ENCODE results near the gene SLC36A4. TPM values are rescaled to one million over a fixed set of nuclear protein-coding genes. Genes with fewer than 3 reads are reported as not detected.

The SLC36A4 gene
- total and polyA plus RNA-seq, 2 of the 13 experiments (the other 11 are each of a cell fraction or from before 2014, with no cell fraction given), result 7.3 to 9.5 TPM

DNA sequence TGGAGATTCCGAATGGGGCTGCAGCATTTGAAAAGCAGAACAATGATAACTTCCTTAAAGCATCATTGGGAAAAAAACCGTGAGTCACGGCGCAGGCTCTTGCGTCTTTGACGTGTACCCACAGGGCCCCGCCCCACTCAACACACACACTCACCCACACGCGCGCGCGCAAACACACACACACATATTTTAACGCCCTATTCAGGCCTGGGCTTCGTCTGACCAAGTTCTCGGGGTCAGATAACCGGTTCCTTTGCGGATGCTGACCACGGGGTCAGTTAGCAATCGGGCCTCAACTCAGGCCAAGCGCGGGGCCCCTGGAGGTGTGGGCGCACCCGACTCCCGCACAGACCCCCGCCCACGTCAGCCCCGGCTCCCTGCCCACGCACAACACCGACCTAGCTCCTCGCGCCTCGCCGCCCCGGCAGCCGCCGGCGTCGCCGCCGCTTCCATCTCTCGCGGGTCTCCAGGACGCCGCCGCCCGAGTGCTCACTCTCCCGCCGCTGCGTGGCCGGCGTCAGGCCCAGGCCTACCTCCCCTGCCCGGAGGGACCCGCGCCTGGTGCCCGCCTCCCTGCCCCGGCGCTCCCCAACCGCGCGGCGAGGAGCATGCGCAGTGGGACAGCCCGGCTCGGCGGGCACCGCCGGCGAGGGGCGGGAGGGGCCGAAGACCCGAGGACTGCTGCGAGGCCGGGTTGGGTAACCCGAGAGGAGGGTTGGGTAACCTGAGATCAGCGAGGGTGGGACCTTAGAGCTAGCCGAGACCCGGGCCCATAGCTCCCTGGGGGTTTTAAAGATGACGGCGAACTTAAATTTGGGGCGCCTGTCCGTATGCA lies at the start of gene SLC36A4 (continued):
- peak; percentile 75 for TF ChIP-seq ZNF30 (CRISPR knock-in tag; IDR thresholded peaks at IDR 0.05)
- TF ChIP-seq MTF1 (CRISPR knock-in tag; IDR thresholded peaks at IDR 0.05), result 0 out of 2 replicates have a peak, but pooled peaks have one; percentile 11
- 0 out of 2 replicates have a peak, but pooled peaks have one; percentile 38 for TF ChIP-seq ZNF878 (CRISPR knock-in tag; IDR thresholded peaks at IDR 0.05)
- peak; percentile 96 for TF ChIP-seq CEBPB (IDR thresholded peaks at IDR 0.05; ENCODE audit: borderline replicate concordance, low read depth, low read length)
- TF ChIP-seq ZIK1 (CRISPR knock-in tag; IDR thresholded peaks at IDR 0.05; ENCODE audit: borderline replicate concordance, low read depth), result no peak
- TF ChIP-seq FOXJ3 (CRISPR knock-in tag; IDR thresholded peaks at IDR 0.05; ENCODE audit: borderline replicate concordance), result no peak
- TF ChIP-seq ARNTL (CRISPR knock-in tag; IDR thresholded peaks at IDR 0.05), result no peak
- peak; percentile 76; the same call in 1 of the 2 replicates for TF ChIP-seq ZNF441 (CRISPR knock-in tag; IDR thresholded peaks at IDR 0.05; ENCODE audit: borderline replicate concordance)
- TF ChIP-seq ZMYM2 (CRISPR knock-in tag; IDR thresholded peaks at IDR 0.05), result no peak
- no peak for TF ChIP-seq ZNF292 (CRISPR knock-in tag; IDR thresholded peaks at IDR 0.05; ENCODE audit: borderline replicate concordance, low read depth)
- peak; percentile 85; the same call in 1 of the 2 replicates for TF ChIP-seq ZNF674 (CRISPR knock-in tag; IDR thresholded peaks at IDR 0.05; ENCODE audit: low read depth)
- no peak for TF ChIP-seq ZNF24 (IDR thresholded peaks at IDR 0.05)
- TF ChIP-seq KDM5A (IDR thresholded peaks at IDR 0.05; ENCODE audit: borderline replicate concordance, low read length), result no peak
- TF ChIP-seq HDAC1 (CRISPR knock-in tag; IDR thresholded peaks at IDR 0.05), result peak; percentile 85
- peak; percentile 88 for TF ChIP-seq YEATS4 (CRISPR knock-in tag; IDR thresholded peaks at IDR 0.05; ENCODE audit: borderline replicate concordance)
- TF ChIP-seq, protein P1, sequence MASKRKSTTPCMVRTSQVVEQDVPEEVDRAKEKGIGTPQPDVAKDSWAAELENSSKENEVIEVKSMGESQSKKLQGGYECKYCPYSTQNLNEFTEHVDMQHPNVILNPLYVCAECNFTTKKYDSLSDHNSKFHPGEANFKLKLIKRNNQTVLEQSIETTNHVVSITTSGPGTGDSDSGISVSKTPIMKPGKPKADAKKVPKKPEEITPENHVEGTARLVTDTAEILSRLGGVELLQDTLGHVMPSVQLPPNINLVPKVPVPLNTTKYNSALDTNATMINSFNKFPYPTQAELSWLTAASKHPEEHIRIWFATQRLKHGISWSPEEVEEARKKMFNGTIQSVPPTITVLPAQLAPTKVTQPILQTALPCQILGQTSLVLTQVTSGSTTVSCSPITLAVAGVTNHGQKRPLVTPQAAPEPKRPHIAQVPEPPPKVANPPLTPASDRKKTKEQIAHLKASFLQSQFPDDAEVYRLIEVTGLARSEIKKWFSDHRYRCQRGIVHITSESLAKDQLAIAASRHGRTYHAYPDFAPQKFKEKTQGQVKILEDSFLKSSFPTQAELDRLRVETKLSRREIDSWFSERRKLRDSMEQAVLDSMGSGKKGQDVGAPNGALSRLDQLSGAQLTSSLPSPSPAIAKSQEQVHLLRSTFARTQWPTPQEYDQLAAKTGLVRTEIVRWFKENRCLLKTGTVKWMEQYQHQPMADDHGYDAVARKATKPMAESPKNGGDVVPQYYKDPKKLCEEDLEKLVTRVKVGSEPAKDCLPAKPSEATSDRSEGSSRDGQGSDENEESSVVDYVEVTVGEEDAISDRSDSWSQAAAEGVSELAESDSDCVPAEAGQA (IDR thresholded peaks at IDR 0.05; ENCODE audit: low read depth), result 0 out of 2 replicates have a peak, but pooled peaks have one; percentile 20
- TF ChIP-seq, protein P1 (CRISPR knock-in tag; IDR thresholded peaks at IDR 0.05; ENCODE audit: borderline replicate concordance), result peak; percentile 48; the same call in 1 of the 2 replicates
- no peak for TF ChIP-seq ATRX (CRISPR knock-in tag; IDR thresholded peaks at IDR 0.05; ENCODE audit: borderline replicate concordance)
- TF ChIP-seq, protein P2, sequence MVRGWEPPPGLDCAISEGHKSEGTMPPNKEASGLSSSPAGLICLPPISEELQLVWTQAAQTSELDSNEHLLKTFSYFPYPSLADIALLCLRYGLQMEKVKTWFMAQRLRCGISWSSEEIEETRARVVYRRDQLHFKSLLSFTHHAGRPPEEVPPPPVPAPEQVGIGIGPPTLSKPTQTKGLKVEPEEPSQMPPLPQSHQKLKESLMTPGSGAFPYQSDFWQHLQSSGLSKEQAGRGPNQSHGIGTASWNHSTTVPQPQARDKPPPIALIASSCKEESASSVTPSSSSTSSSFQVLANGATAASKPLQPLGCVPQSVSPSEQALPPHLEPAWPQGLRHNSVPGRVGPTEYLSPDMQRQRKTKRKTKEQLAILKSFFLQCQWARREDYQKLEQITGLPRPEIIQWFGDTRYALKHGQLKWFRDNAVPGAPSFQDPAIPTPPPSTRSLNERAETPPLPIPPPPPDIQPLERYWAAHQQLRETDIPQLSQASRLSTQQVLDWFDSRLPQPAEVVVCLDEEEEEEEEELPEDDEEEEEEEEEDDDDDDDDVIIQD (CRISPR knock-in tag; IDR thresholded peaks at IDR 0.05; ENCODE audit: low read depth), result no peak; the same call in 1 of the 2 replicates
- TF ChIP-seq, protein P3, sequence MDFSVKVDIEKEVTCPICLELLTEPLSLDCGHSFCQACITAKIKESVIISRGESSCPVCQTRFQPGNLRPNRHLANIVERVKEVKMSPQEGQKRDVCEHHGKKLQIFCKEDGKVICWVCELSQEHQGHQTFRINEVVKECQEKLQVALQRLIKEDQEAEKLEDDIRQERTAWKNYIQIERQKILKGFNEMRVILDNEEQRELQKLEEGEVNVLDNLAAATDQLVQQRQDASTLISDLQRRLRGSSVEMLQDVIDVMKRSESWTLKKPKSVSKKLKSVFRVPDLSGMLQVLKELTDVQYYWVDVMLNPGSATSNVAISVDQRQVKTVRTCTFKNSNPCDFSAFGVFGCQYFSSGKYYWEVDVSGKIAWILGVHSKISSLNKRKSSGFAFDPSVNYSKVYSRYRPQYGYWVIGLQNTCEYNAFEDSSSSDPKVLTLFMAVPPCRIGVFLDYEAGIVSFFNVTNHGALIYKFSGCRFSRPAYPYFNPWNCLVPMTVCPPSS (IDR thresholded peaks at IDR 0.05), result no peak
- no peak for TF ChIP-seq ZNF552 (CRISPR knock-in tag; IDR thresholded peaks at IDR 0.05; ENCODE audit: borderline replicate concordance)

All from HepG2 (cell line).